Measurements from ENCODE around the gene DOK6. TPM values are rescaled to one million over a fixed set of nuclear protein-coding genes. Genes with fewer than 3 reads are reported as not detected.

The DOK6 gene
- total RNA-seq, 2 experiments from 2014 or later, result not detected

DNA sequence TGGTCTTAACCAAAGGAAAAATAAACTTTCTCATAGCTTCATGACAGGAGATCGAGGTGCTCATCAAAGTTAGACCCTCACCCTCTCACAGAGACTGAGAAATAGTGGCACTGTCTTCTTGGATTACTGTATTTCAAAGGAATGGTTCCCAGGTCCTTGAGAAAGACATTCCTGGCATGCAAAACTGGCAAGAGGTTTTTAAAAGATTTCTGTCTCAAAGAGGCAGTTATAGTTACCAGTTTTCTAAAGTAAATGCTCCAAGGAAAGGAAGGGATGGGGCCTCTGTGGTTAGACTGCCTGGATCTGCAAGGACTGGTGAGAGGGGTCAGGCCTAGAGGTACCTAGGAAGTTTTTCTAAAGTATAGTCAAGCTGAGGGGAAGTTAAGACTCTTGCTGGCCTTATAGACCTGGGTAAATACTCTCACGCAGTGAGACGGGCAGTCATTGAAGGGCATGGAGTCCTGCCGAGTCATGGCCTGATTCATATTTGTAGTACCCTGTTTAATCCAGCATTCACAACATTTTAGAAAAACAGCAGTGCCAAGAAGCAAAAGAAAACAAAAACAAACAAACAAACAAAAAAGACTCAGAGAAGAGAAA lies 226.1 kb downstream of the DOK6 start:
- H2AFZ ChIP-seq (ENCODE audit: low read length), result no peak overlapping the region
- no peak overlapping the region for H3K4me2 ChIP-seq (ENCODE audit: low read length)
- no TSS peak for BruUV-seq (replicated peaks)
- H3K27ac ChIP-seq (ENCODE audit: low read depth, low read length, poor library complexity, severe bottlenecking), result no peak overlapping the region
- H3K4me3 ChIP-seq (ENCODE audit: low read depth, low read length, poor library complexity, severe bottlenecking), result no peak overlapping the region
- ChIA-PET CTCF (ENCODE audit: unreplicated experiment) (no interaction called here), POLR2A (no interaction called here)
- no peaks in the 10 kb centered on the region for H3K36me3 ChIP-seq (ENCODE audit: insufficient read depth, low read length)
- intact Hi-C loops (cut with micrococcal nuclease; ENCODE audit: unreplicated experiment), result no loop called here
- H4K20me1 ChIP-seq (ENCODE audit: insufficient read depth, low read length), result no peaks in the 10 kb centered on the region
- H3K4me1 ChIP-seq (ENCODE audit: insufficient read depth, low read length, poor library complexity, severe bottlenecking), result no peaks in the 10 kb centered on the region
- no peaks in the 10 kb centered on the region for H3K79me2 ChIP-seq (ENCODE audit: insufficient read depth, low read depth, low read length)
- DNase-seq (ENCODE audit: low spot score), result no peak
- no peaks in the 10 kb centered on the region for H3K9me3 ChIP-seq (ENCODE audit: low read length)
- no peak for TF ChIP-seq EZH2phosphoT487 (IDR thresholded peaks at IDR 0.05; ENCODE audit: borderline replicate concordance, low read depth, low read length)
- TF ChIP-seq, protein P1, sequence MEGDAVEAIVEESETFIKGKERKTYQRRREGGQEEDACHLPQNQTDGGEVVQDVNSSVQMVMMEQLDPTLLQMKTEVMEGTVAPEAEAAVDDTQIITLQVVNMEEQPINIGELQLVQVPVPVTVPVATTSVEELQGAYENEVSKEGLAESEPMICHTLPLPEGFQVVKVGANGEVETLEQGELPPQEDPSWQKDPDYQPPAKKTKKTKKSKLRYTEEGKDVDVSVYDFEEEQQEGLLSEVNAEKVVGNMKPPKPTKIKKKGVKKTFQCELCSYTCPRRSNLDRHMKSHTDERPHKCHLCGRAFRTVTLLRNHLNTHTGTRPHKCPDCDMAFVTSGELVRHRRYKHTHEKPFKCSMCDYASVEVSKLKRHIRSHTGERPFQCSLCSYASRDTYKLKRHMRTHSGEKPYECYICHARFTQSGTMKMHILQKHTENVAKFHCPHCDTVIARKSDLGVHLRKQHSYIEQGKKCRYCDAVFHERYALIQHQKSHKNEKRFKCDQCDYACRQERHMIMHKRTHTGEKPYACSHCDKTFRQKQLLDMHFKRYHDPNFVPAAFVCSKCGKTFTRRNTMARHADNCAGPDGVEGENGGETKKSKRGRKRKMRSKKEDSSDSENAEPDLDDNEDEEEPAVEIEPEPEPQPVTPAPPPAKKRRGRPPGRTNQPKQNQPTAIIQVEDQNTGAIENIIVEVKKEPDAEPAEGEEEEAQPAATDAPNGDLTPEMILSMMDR (conservative IDR thresholded peaks at IDR 0.05; ENCODE audit: low read length), result no peak
- no peaks in the 10 kb centered on the region for H3K9me2 ChIP-seq (ENCODE audit: insufficient read depth, low read length)

DNA sequence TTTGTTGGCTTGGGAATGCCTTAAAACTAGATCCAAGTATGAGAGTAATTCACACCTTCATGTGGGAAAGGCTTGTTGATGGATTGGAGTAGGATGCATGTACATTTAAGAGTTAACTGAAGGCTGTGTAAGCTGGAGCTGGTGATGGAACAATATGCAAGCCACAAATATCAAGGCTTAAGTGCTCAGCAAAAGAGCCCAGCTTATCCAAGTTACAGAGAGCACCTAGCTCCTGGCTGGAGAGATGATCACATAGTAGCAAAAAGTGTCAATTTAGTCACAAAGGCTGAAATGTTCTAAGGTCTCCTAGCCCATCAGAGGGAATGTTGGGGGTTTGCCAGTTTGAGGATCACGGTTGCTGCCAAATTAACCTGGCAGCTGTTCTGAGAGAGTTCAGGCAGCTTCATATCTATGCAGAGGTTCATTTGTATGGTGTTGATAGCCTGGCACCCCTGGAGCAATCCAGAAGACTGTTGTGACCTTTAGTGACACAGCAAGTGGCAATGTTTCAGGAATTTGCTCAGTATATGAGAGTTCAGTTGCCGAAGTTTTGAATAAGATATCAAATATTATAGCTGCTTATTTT lies 228.2 kb downstream of the DOK6 start:
- H3K9me3 ChIP-seq (ENCODE audit: low read length), result no peaks in the 10 kb centered on the region
- no peak overlapping the region for H2AFZ ChIP-seq (ENCODE audit: low read length)
- ChIA-PET POLR2A (no interaction called here), CTCF (ENCODE audit: unreplicated experiment) (no interaction called here)
- no peaks in the 10 kb centered on the region for H3K9me2 ChIP-seq (ENCODE audit: insufficient read depth, low read length)
- H4K20me1 ChIP-seq (ENCODE audit: insufficient read depth, low read length), result no peaks in the 10 kb centered on the region
- H3K27ac ChIP-seq (ENCODE audit: low read depth, low read length, poor library complexity, severe bottlenecking), result no peak overlapping the region
- no TSS peak for BruUV-seq (replicated peaks)
- intact Hi-C loops (cut with micrococcal nuclease; ENCODE audit: unreplicated experiment), result no loop called here
- H3K4me3 ChIP-seq (ENCODE audit: low read depth, low read length, poor library complexity, severe bottlenecking), result no peak overlapping the region
- H3K79me2 ChIP-seq (ENCODE audit: insufficient read depth, low read depth, low read length), result no peaks in the 10 kb centered on the region
- no peaks in the 10 kb centered on the region for H3K4me1 ChIP-seq (ENCODE audit: insufficient read depth, low read length, poor library complexity, severe bottlenecking)
- TF ChIP-seq EZH2phosphoT487 (IDR thresholded peaks at IDR 0.05; ENCODE audit: borderline replicate concordance, low read depth, low read length), result no peak
- TF ChIP-seq, protein P1 (conservative IDR thresholded peaks at IDR 0.05; ENCODE audit: low read length), result no peak
- no peak for DNase-seq (ENCODE audit: low spot score)
- H3K36me3 ChIP-seq (ENCODE audit: insufficient read depth, low read length), result no peaks in the 10 kb centered on the region
- no peak overlapping the region for H3K4me2 ChIP-seq (ENCODE audit: low read length)

- ChIA-PET CTCF (ENCODE audit: unreplicated experiment) (no interaction called here), POLR2A (no interaction called here)
- no peaks in the 10 kb centered on the region for H3K9me2 ChIP-seq (ENCODE audit: insufficient read depth, low read length)
- no peak overlapping the region for H3K4me2 ChIP-seq (ENCODE audit: low read length)
- H3K27ac ChIP-seq (ENCODE audit: low read depth, low read length, poor library complexity, severe bottlenecking), result no peak overlapping the region
- no TSS peak for BruUV-seq (replicated peaks)
- H3K4me1 ChIP-seq (ENCODE audit: insufficient read depth, low read length, poor library complexity, severe bottlenecking), result no peaks in the 10 kb centered on the region
- no peaks in the 10 kb centered on the region for H4K20me1 ChIP-seq (ENCODE audit: insufficient read depth, low read length)
- TF ChIP-seq, protein P1 (conservative IDR thresholded peaks at IDR 0.05; ENCODE audit: low read length), result no peak
- TF ChIP-seq EZH2phosphoT487 (IDR thresholded peaks at IDR 0.05; ENCODE audit: borderline replicate concordance, low read depth, low read length), result no peak
- no peaks in the 10 kb centered on the region for H3K9me3 ChIP-seq (ENCODE audit: low read length)
- no peak for DNase-seq (ENCODE audit: low spot score)
- H3K79me2 ChIP-seq (ENCODE audit: insufficient read depth, low read depth, low read length), result no peaks in the 10 kb centered on the region
- H2AFZ ChIP-seq (ENCODE audit: low read length), result no peak overlapping the region
- no peaks in the 10 kb centered on the region for H3K36me3 ChIP-seq (ENCODE audit: insufficient read depth, low read length)
- intact Hi-C loops (cut with micrococcal nuclease; ENCODE audit: unreplicated experiment), result no loop called here
- H3K4me3 ChIP-seq (ENCODE audit: low read depth, low read length, poor library complexity, severe bottlenecking), result no peak overlapping the region
Observed at GRCh38 chr18:69631281-69631680, 230.6 kb downstream of the DOK6 start.
